Activated CD8-positive, alpha-beta T cell treated with anti-CD3 and anti-CD28 coated beads, Interleukin-2, amount 10 ng/mL, durations not matched to agents 7 days and 5 days (primary cell): Measurements from ENCODE around the gene KLK4. TPM values are rescaled to one million over a fixed set of nuclear protein-coding genes. Genes with fewer than 3 reads are reported as not detected.
"Not testable (repeated sequence)": the region's sequence is repeated elsewhere in the genome, so short reads cannot be mapped to it uniquely, and the experiment has no call there.

Source experiments
- ATAC-seq: fragments of 150-1000 bp; cut with Tn5 transposase; one replicate; pipeline ENCODE4 v1.10.0; 2021; ENCODE audit warnings: moderate library complexity
- CTCF ChIA-PET: fragments of 350-600 bp; sonication (Branson Sonifier 250); formaldehyde crosslinking; loops from one replicate; lab custom pipeline; 2021; ENCODE audit warnings: antibody characterized with exemption; lab: Charles Lee
- POLR2A ChIA-PET: fragments of 350-600 bp; sonication (Branson Sonifier 250); formaldehyde crosslinking; loops from one replicate; lab custom pipeline; 2021; ENCODE audit warnings: antibody characterized with exemption; lab: Charles Lee
- DNase-seq: peaks from one replicate; pipeline ENCODE4 v3.0.0-alpha.2; 2020
- H3K27ac Mint-ChIP-seq: one replicate; pipeline ENCODE4 v1.8.0; 2021; ENCODE audit warnings: mild to moderate bottlenecking, mixed read lengths
- H3K27me3 Mint-ChIP-seq: one replicate; pipeline ENCODE4 v1.8.0; 2021; ENCODE audit warnings: low read depth, mixed read lengths
- H3K36me3 Mint-ChIP-seq: one replicate; pipeline ENCODE4 v1.8.0; 2021; ENCODE audit warnings: low read depth, mixed read lengths
- H3K4me1 Mint-ChIP-seq: one replicate; pipeline ENCODE4 v1.8.0; 2021; ENCODE audit warnings: low read depth, mixed read lengths
- H3K4me3 Mint-ChIP-seq: one replicate; pipeline ENCODE4 v1.8.0; 2021; ENCODE audit warnings: mild to moderate bottlenecking, mixed read lengths
- H3K9me3 Mint-ChIP-seq: one replicate; pipeline ENCODE4 v1.8.0; 2022; ENCODE audit warnings: mixed read lengths; ENCODE audit not compliant: insufficient read depth
- total RNA-seq, 2 experiments: library from RNA; stranded (reverse); gene quantifications; one replicate each; pipeline ENCODE4 v1.2.3, GENCODE V29; 2021

The KLK4 gene
- total RNA-seq, 2 experiments from 2014 or later = not detected

DNA sequence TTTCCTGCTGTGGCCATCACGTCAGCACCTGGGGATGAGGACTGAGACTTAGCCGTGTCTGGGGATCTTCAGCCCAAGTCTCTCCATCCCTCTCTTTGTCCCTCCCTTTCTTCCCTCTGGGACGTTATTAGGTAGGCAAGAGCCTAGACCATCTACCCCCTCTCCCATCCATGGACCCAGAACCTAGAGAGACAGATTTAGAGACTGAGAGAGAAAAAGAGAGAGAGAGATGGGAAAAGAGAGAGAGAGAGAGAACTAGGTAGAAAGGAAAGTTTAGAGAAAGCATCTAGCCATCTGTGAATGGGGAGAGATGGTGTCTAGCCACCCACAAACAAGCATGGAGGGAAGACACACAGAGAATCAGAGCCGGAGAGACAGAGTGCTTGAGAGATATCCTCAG lies 473 bp downstream of the KLK4 start:
- POLR2A ChIA-PET = no interaction called here
- Mint-ChIP-seq H3K27ac (no peak overlapping the region), H3K36me3 (no peaks in the 10 kb centered on the region), H3K27me3 (peaks cover 41% of the 10 kb centered on the region), H3K9me3 (no peaks in the 10 kb centered on the region), H3K4me3 (no peak overlapping the region), H3K4me1 (peaks cover 1% of the 10 kb centered on the region)
- CTCF ChIA-PET = no interaction called here
- DNase-seq = no peak
- no peak for ATAC-seq

DNA sequence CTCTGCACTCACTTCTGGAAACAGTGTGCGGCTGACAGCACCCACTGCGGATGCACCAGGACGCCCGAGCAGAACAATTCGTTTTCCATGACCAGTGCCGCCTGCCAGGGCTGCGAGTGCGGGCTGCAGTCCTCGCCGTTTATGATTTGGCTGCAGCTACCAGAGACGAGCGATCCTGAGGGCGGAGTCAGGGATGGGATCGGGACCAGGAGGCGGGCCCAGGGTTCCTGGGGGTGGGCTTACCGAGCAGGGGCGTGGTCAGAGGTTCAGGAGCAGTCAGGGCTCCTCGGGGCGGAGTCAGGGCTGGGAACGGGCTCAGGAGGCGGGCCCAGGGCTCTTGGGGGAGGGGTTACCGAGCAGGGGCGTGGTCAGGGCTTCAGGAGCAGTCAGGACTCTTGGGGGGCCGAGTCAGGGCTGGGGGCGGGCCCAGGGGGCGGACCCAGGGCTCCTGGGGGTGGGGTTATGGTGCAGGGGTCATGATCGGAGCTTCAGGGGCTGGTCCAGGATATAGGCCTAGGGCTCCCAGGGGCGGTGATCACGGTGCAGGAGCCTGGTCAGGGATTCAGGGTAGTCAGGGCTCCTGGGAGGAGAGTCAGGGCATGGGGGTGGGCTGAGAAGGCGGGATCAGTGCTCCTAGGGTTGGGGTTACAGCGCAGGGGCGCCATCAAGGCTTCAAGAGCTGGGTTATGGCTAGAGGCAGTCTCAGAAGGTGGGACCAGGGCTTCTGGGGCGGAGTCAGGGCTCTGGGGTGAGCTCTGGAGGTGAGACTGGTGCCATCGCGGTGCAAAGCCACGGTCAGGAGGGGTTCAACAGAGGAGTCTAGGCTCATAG lies 1.7 kb downstream of the KLK4 start:
- DNase-seq = peak; percentile 43
- Mint-ChIP-seq H3K36me3 (no peaks in the 10 kb centered on the region), H3K4me1 (peaks cover 1% of the 10 kb centered on the region), H3K27me3 (peaks cover 41% of the 10 kb centered on the region), H3K9me3 (no peaks in the 10 kb centered on the region), H3K27ac (no peak overlapping the region), H3K4me3 (no peak overlapping the region)
- CTCF ChIA-PET = interaction anchor here (2.1 kb wide), 1 partner anchor 13 kb away, joined by 7 read pairs; no protein-coding TSS in a partner anchor
- peak; percentile 62 for ATAC-seq
- POLR2A ChIA-PET = interaction anchor here (0.9 kb wide), 1 partner anchor 106 kb away, joined by 3 read pairs; no protein-coding TSS in a partner anchor

DNA sequence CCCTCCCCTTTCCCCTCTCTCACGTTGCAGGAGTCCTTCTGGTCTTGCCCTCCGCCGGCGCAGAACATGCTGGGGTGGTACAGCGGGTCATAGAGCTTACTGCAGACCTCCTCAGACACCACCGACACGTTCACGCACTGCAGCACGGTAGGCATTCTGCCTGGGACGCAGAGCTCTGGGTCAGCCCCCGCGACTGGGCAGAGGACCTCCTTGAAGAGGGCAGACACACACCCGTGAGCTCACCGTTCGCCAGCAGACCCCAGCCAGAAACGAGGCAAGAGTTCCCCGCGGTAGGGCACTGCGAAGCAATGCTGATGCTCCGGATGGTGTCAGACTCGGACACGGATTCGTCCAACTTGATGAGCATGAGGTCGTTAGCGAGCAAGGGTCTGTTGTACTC lies 2.9 kb downstream of the KLK4 start:
- H3K27me3 Mint-ChIP-seq = peaks cover 41% of the 10 kb centered on the region
- no peak overlapping the region for H3K27ac Mint-ChIP-seq
- H3K4me1 Mint-ChIP-seq = peaks cover 1% of the 10 kb centered on the region
- no peak for DNase-seq
- no peak for ATAC-seq
- H3K9me3 Mint-ChIP-seq = no peaks in the 10 kb centered on the region
- CTCF ChIA-PET = interaction anchor here (2.1 kb wide), 1 partner anchor 14 kb away, joined by 7 read pairs; no protein-coding TSS in a partner anchor
- POLR2A ChIA-PET = interaction anchor here (0.9 kb wide), 1 partner anchor 105 kb away, joined by 3 read pairs; no protein-coding TSS in a partner anchor
- H3K4me3 Mint-ChIP-seq = no peak overlapping the region
- no peaks in the 10 kb centered on the region for H3K36me3 Mint-ChIP-seq

DNA sequence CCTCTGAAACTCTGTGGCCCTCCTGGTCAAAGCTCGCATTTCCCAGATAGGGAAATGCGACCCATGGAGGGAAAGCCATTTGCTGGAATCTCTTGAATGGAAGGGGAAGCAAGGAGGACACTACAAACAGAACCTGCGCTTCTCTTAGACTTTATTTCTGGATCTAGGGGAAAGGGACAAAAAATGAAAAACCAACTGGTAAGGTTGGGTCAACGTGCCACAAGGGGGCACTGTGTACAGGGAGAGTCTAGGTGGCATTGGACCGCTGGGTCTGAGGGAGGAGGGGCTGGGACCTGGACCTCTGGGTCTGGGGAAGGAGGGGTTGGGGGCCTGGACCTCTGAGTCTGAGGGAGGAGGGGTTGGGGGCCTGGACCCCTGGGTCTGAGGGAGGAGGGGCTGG lies 5.0 kb downstream of the KLK4 start:
- DNase-seq (peak; percentile 50), ATAC-seq (no peak)
- Mint-ChIP-seq H3K9me3 (no peaks in the 10 kb centered on the region), H3K4me1 (peaks cover 1% of the 10 kb centered on the region), H3K27ac (no peak overlapping the region), H3K36me3 (no peaks in the 10 kb centered on the region), H3K27me3 (peaks cover 45% of the 10 kb centered on the region), H3K4me3 (no peak overlapping the region)
- ChIA-PET POLR2A (no interaction called here), CTCF (interaction anchor here (1.2 to 1.5 kb wide), 2 partner anchors 14 to 16 kb away, joined by 3 to 7 read pairs; no protein-coding TSS in a partner anchor)

DNA sequence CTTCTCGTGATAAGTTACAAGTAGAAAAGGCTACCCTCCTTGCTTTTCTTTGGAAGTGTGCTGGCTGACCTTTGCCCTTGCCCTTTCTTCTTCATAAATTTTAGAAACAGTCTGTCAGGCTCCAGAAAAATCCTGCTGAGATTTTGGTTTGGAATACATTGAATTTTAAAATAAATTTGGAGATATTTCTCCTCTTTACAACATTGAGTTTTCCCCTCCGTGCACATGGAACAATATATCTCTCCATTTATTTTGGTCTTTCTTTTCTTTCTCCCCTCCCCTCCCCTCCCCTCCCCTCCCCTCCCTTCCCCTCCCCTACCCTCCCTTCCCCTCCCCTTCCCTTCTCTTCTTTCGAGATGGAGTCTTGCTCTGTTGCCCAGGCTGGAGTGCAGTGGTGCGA lies 8.6 kb downstream of the KLK4 start:
- no peaks in the 10 kb centered on the region for H3K36me3 Mint-ChIP-seq
- CTCF ChIA-PET = no interaction called here
- DNase-seq (no peak), ATAC-seq (no peak)
- H3K27ac Mint-ChIP-seq = no peak overlapping the region
- H3K4me3 Mint-ChIP-seq = no peak overlapping the region
- no peaks in the 10 kb centered on the region for H3K9me3 Mint-ChIP-seq
- no peaks in the 10 kb centered on the region for H3K4me1 Mint-ChIP-seq
- H3K27me3 Mint-ChIP-seq = peaks cover 27% of the 10 kb centered on the region
- POLR2A ChIA-PET = no interaction called here

DNA sequence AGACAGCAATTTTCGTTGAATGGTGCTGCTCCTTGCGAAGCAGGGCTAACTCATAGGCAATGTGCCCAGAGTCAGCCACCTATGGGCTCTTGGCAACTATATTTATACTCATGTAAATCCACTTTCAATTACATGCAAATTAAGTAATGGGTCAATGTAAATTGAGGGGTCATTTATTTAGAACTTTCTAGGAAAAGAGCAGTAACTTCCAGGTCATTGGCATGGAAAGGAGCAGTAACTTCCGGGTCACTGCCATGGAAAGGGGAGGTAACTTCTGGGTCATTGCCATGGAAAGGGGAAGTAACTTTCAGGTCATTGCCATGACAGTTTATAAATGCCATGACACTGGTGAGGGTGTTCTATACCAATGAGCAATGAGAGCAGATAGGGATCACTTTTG lies 11.6 kb downstream of the KLK4 start:
- H3K4me3 Mint-ChIP-seq = no peak overlapping the region
- POLR2A ChIA-PET = no interaction called here
- H3K27me3 Mint-ChIP-seq = peaks cover 18% of the 10 kb centered on the region
- H3K27ac Mint-ChIP-seq = no peak overlapping the region
- DNase-seq (no peak), ATAC-seq (no peak)
- H3K36me3 Mint-ChIP-seq = no peaks in the 10 kb centered on the region
- H3K4me1 Mint-ChIP-seq = peaks cover 2% of the 10 kb centered on the region
- no peaks in the 10 kb centered on the region for H3K9me3 Mint-ChIP-seq
- CTCF ChIA-PET = interaction anchor here (1.2 kb wide), 1 partner anchor 23 kb away, joined by 7 read pairs; no protein-coding TSS in a partner anchor

DNA sequence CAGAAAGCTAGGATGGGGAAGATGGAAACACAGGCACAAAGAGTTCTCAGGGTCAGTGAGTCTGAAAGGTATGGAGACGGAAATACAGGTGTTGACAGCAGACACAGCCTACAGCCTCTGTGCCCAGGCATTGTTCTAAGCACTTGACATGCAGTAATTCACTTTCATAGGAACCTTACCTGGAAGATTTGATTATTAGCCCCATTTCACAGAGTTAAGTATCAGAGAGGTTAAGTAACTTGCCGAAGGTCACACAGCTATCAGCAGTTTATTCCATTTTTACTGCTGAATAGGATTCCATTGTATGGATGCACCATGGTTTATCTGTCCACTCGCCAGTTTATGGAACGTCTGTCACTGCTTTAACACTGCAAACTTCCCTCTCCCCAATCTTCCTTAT lies 13.2 kb downstream of the KLK4 start:
- ATAC-seq (no peak), DNase-seq (no peak)
- POLR2A ChIA-PET = no interaction called here
- Mint-ChIP-seq H3K27me3 (peaks cover 18% of the 10 kb centered on the region), H3K4me1 (peaks cover 2% of the 10 kb centered on the region), H3K9me3 (no peaks in the 10 kb centered on the region), H3K27ac (no peak overlapping the region), H3K4me3 (no peak overlapping the region), H3K36me3 (no peaks in the 10 kb centered on the region)
- CTCF ChIA-PET = no interaction called here

DNA sequence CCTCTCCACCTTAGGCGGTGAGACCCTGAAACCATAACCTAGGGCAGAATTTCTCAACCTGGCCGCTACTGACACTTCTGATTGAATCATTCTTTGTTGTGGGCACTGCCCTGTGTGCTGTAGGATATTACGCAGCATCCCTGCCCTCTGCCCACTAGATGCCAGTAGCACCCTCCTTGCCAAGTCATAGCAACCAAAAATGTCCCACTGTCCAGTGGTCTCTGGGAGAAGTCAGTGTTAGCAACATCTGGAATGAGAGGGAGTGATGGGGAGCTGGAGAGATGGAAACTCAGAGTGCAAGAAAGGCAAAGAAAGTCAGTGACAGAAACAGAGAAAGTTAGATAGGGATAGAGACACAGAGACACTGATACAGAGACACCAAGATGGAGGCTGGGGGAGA lies 13.6 kb downstream of the KLK4 start:
- peaks cover 2% of the 10 kb centered on the region for H3K4me1 Mint-ChIP-seq
- ATAC-seq = no peak
- POLR2A ChIA-PET = no interaction called here
- H3K27me3 Mint-ChIP-seq = peaks cover 18% of the 10 kb centered on the region
- H3K4me3 Mint-ChIP-seq = no peak overlapping the region
- no peak for DNase-seq
- CTCF ChIA-PET = no interaction called here
- H3K27ac Mint-ChIP-seq = no peak overlapping the region
- H3K9me3 Mint-ChIP-seq = no peaks in the 10 kb centered on the region
- H3K36me3 Mint-ChIP-seq = no peaks in the 10 kb centered on the region

DNA sequence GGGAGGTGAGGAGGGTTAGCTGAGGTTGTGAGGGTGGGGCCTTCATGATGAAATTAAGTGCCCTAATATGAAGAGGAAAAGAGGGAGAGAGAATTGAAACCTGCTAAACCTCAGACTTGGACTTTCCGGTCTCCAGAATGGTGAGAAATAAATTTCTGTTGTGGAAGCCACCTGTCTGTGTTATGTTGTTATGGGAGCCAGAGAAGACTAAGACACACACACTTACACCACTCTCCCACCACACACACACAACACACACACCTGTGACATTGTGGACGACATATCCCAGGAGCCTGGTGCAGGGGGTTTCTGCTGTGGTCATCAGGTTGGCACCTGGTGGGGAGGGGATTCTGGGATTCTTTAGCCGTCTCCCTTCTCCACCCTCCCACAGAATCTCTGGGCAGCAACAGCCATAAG lies 14.0 kb downstream of the KLK4 start:
- peaks cover 2% of the 10 kb centered on the region for H3K4me1 Mint-ChIP-seq
- ATAC-seq (no peak), DNase-seq (no peak)
- CTCF ChIA-PET = no interaction called here
- peaks cover 15% of the 10 kb centered on the region for H3K27me3 Mint-ChIP-seq
- no peak overlapping the region for H3K27ac Mint-ChIP-seq
- H3K4me3 Mint-ChIP-seq = no peak overlapping the region
- no peaks in the 10 kb centered on the region for H3K36me3 Mint-ChIP-seq
- POLR2A ChIA-PET = no interaction called here
- H3K9me3 Mint-ChIP-seq = no peaks in the 10 kb centered on the region

DNA sequence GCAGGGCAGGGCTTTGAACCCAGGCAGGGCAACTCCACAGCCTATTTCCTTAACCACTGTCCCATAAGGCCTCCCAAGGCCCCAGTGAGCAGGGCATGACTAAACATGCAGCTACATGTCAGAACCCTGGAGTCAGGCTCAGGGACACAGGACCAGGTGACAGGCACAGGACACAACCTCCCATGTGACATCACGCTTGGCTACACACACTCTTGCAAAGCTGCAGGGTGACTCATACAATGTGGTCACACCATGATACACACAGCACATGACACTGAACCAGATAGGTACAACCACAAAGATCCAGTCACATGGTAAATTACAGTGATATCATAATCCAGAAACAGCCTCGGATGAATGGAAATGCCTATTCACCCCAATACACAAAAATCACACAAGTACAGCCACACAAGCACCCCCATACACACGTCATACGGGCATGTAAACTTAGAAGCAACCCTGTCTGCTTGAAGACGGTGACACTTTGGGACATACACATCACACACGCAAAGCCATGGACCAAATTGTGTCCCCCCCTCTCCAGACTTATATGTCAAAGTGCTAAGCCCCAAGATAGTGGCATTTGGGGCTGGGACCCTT lies 14.5 kb downstream of the KLK4 start:
- DNase-seq = peak; percentile 33

DNA sequence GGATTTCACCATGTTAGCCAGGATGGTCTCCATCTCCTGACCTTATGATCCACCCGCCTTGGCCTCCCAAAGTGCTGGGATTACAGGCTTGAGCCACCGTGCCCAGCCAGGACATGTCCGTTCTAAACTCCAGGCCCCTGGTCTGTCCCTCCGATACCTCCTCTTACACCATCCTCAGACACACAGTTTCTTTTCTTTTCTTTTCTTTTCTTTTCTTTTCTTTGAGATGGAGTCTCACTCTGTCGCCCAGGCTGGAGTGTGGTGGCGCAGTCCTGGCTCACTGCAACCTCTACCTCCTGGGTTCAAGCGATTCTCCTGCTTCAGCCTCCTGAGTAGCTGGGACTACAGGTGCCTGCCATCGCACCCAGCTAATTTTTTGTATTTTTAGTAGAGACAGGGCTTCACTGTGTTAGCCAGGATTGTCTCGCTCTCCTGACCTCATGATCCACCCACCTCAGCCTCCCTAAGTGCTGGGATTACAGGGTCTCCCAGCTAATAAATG lies 15.1 kb downstream of the KLK4 start:
- peaks cover 14% of the 10 kb centered on the region for H3K27me3 Mint-ChIP-seq
- CTCF ChIA-PET, ATAC-seq, POLR2A ChIA-PET, H3K36me3 Mint-ChIP-seq, H3K27ac Mint-ChIP-seq, H3K4me1 Mint-ChIP-seq, DNase-seq, H3K9me3 Mint-ChIP-seq, H3K4me3 Mint-ChIP-seq: not testable (repeated sequence)

More for the DNA sequence above, 14.5 kb downstream of the KLK4 start:
- ChIA-PET POLR2A (no interaction called here), CTCF (no interaction called here)
- H3K4me1 Mint-ChIP-seq = peaks cover 2% of the 10 kb centered on the region
- no peak overlapping the region for H3K27ac Mint-ChIP-seq
- no peaks in the 10 kb centered on the region for H3K36me3 Mint-ChIP-seq
- no peak overlapping the region for H3K4me3 Mint-ChIP-seq
- peak; percentile 76 for ATAC-seq
- H3K9me3 Mint-ChIP-seq = no peaks in the 10 kb centered on the region
- peaks cover 14% of the 10 kb centered on the region for H3K27me3 Mint-ChIP-seq
